Adrenal gland (tissue), 5 donors: ENCODE measurements around the gene RETREG2.

ENCODE experiments used
- CTCF ChIP-seq, 6 experiments: fragments of 450-650 bp in 4 of 6; fragments of 200-600 bp in 2 of 6; sonication (generic) in 1 of 6; IDR thresholded peaks; 1 replicate in 5 of 6; 2 replicates in 1 of 6; pipeline versions ENCODE4 v1.5.1 to v1.8.0; 2016 to 2021; ENCODE audit warnings: antibody characterized with exemption in 6 of 6, mild to moderate bottlenecking in 2 of 6, moderate library complexity in 1 of 6
- POLR2A ChIP-seq, 2 donors: fragments of 450-650 bp; IDR thresholded peaks; one replicate each; pipeline ENCODE4 v1.6.1; 2017; ENCODE audit warnings: antibody characterized with exemption in 2 of 2, mild to moderate bottlenecking in 2 of 2, moderate library complexity in 1 of 2
- donor health status: DM: no; HTN: no; CAD: no.

- TF ChIP-seq POLR2A (IDR thresholded peaks at IDR 0.05) (no peak), CTCF (IDR thresholded peaks at IDR 0.05) (no peak)
Observed at GRCh38 chr2:219173176-219173575, 4.9 kb upstream of the RETREG2 start.
